ENCODE results near the gene RFX2. TPM values are rescaled to one million over a fixed set of nuclear protein-coding genes. Genes with fewer than 3 reads are reported as not detected.

Gene RFX2
- total and polyA plus RNA-seq, 9 donors: 5.9 to 31.2 (median 13.3) TPM

DNA sequence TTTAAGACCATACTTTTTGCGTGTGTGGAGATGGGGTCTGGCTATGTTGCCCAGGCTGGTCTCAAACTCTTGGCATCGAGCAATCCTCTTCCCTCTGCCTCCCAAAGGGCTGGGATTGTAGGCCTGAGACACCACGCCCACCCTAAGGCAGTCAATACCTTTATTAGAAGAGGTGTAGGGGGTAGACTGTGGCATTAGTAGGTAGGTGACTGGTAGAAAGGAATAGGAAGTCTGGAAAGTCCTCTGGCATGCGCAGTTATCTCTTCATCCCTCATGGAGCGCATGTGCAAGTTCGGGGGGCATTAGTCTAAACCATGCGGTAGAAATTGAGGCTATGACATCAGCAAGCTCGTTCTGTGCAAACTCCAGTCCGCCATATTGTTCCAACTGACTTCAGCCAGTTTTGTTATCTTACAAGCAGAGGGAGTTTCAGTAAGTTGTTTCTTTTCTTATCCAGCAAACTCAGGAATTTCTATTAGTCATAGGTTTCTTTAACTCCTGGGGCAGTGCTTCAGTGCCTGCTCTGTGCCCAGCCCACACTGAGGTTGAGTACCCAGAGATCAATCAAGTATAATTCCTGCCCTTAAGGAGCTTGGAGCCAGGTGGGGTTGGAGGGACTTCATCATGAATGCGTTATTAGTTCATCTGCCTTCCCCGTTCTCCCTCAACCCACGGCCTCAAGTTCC is 125.1 kb downstream of the RFX2 start:
- Histone ChIP-seq H3K4me1 (ENCODE audit: insufficient read depth) (peaks cover 1% of the 10 kb centered on the region), H3K27ac (no peak overlapping the region), H3K9me3 (no peaks in the 10 kb centered on the region), H3K27me3 (no peaks in the 10 kb centered on the region), H3K4me3 (no peak overlapping the region), H3K36me3 (no peaks in the 10 kb centered on the region)
- intact Hi-C loops (cut with DNase I): loop anchor here in 3 of 4 donors (5.0 to 10.0 kb wide), 2 partner anchors 37 to 770 kb away; no protein-coding TSS in a partner anchor
- no peak for TF ChIP-seq POLR2A (IDR thresholded peaks at IDR 0.05)
- no peak for TF ChIP-seq EP300 (IDR thresholded peaks at IDR 0.05)
- TF ChIP-seq, protein P1, sequence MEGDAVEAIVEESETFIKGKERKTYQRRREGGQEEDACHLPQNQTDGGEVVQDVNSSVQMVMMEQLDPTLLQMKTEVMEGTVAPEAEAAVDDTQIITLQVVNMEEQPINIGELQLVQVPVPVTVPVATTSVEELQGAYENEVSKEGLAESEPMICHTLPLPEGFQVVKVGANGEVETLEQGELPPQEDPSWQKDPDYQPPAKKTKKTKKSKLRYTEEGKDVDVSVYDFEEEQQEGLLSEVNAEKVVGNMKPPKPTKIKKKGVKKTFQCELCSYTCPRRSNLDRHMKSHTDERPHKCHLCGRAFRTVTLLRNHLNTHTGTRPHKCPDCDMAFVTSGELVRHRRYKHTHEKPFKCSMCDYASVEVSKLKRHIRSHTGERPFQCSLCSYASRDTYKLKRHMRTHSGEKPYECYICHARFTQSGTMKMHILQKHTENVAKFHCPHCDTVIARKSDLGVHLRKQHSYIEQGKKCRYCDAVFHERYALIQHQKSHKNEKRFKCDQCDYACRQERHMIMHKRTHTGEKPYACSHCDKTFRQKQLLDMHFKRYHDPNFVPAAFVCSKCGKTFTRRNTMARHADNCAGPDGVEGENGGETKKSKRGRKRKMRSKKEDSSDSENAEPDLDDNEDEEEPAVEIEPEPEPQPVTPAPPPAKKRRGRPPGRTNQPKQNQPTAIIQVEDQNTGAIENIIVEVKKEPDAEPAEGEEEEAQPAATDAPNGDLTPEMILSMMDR (IDR thresholded peaks at IDR 0.05): no peak
- 63 to 78% (median 64%) methylated on average over 12 of the region's 12 CpGs for WGBS, 3 donors
- DNase-seq: no peak

DNA sequence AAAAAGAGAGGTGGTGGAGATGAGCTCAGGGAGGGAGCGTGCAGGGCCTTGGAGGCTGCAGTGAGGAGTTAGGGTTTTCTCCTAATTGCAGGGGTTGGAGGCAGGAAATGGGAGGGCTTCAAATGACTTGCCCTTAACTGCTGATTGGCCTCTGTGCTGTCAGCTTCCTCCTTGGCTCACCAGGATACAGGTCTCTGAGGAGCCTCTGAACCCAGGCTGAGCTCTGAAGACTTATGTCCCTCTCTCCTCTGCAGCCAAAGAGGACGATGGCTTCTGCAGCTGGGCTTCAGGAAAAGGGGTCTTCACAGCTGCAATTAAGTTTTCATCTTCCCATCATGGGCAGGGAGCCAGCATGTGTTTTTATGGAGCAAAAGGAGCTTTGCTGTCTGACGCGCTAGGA is 125.7 kb downstream of the RFX2 start:
- H3K27ac ChIP-seq: no peak overlapping the region
- WGBS, 3 donors: 64 to 66% (median 64%) methylated on average over 4 of the region's 4 CpGs
- H3K27me3 ChIP-seq: no peaks in the 10 kb centered on the region
- intact Hi-C loops (cut with DNase I): loop anchor here in 1 of 4 donors (10.0 kb wide), 1 partner anchor 770 kb away; no protein-coding TSS in a partner anchor
- H3K4me3 ChIP-seq: no peak overlapping the region
- no peaks in the 10 kb centered on the region for H3K9me3 ChIP-seq
- DNase-seq: no peak
- no peak for TF ChIP-seq EP300 (IDR thresholded peaks at IDR 0.05)
- TF ChIP-seq POLR2A (IDR thresholded peaks at IDR 0.05): no peak
- TF ChIP-seq, protein P1 (IDR thresholded peaks at IDR 0.05): no peak
- H3K4me1 ChIP-seq (ENCODE audit: insufficient read depth): peaks cover 1% of the 10 kb centered on the region
- H3K36me3 ChIP-seq: no peaks in the 10 kb centered on the region

DNA sequence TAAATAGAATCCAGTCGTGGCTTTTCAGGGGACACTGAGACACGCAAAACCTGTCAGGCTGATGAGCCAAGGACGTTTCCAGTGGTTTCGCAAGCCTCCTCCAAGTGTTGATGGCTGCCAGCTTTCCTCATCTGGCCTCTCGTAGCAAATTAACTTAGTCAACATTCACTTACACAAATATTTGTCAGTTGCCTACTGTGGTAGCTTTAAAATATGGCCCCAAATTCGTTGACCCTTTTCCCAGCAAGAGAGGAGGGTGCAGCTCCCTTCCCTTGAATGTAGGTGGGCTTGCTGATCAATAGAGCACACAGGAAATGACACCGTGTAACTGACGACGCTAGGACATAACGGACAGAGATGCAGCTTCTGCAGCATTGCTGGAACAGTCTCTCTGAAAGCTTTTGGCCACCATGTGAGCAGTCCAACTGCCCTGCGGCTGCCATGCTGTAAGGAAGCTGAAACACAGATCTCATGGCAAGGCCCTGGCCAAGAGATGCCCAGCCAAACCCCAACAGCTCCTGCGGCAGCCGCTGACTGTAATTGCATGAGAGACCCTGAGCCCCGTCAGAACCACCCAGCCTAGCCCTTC is 126.8 kb downstream of the RFX2 start:
- no peak overlapping the region for H3K4me3 ChIP-seq
- H3K27me3 ChIP-seq: no peaks in the 10 kb centered on the region
- H3K9me3 ChIP-seq: no peaks in the 10 kb centered on the region
- TF ChIP-seq, protein P1 (IDR thresholded peaks at IDR 0.05): no peak
- TF ChIP-seq POLR2A (IDR thresholded peaks at IDR 0.05): no peak
- no peak for TF ChIP-seq EP300 (IDR thresholded peaks at IDR 0.05)
- DNase-seq: no peak
- H3K36me3 ChIP-seq: no peaks in the 10 kb centered on the region
- 66 to 69% (median 67%) methylated on average over 14 of the region's 14 CpGs for WGBS, 3 donors
- intact Hi-C loops (cut with DNase I): loop anchor here in 1 of 4 donors (10.0 kb wide), 1 partner anchor 771 kb away; no protein-coding TSS in a partner anchor
- no peak overlapping the region for H3K27ac ChIP-seq
- peaks cover 5% of the 10 kb centered on the region for H3K4me1 ChIP-seq (ENCODE audit: insufficient read depth)

DNA sequence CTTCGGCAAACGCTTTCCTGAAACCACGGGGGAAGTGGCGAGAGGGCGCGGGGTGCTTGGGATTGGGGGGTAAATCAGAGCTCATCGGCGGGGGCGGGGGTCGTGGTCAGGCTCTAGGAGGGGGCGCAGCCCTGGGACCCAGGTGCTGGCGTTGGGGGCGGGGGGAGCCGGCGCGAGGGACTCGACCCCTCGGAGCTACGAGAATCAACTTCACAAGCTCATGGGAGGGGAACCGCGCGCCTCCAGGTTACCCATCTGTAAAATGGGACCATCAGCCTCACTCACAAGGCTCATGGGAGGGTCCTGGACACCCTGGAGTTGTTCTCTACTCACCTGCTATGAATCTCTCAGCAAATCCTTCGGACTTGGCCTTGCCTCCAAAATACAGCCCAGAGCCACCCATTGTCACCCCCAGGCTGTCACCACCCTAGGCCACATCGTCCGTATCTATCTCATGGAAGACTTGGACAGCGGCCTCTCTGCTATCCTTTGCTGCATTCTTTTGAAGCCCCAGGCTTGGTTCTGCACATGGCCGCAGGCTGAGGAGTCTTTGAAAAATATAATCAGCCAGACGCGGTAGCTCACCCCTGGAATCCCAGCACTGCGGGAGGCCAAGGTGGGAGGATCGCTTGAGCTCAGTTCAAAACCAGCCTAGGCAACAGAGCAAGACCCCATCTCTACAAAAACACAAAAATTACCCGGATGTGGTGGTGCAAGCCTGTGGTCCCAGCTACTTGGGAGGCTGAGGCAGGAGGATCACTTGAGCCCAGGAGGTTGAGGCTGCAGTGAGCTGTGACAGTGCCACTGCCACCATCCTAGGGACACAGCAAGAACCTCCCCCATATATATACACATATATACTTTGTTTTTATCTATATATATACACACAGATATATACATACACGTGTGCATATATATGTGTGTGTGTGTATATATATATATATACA is 131.4 kb downstream of the RFX2 start:
- peak in 1 of 5 donors; percentile 42 for DNase-seq
- 39 to 47% (median 46%) methylated on average over 30 to 33 of the region's 33 CpGs for WGBS, 3 donors

More for the DNA sequence above, 131.4 kb downstream of the RFX2 start:
- peak overlapping the region; percentile 47 to 75 for H3K27ac ChIP-seq
- H3K9me3 ChIP-seq: no peaks in the 10 kb centered on the region
- H3K4me1 ChIP-seq (ENCODE audit: insufficient read depth): peaks cover 15% of the 10 kb centered on the region
- H3K4me3 ChIP-seq: peak overlapping the region; percentile 73
- TF ChIP-seq, protein P1 (IDR thresholded peaks at IDR 0.05): no peak
- TF ChIP-seq POLR2A (IDR thresholded peaks at IDR 0.05) (no peak), EP300 (IDR thresholded peaks at IDR 0.05) (no peak)
- H3K36me3 ChIP-seq: no peaks in the 10 kb centered on the region
- intact Hi-C loops (cut with DNase I): no loop called here
- H3K27me3 ChIP-seq: no peaks in the 10 kb centered on the region

Measured in ovary (tissue), 9 donors.